Uterus (tissue), 2 donors: Measurements from ENCODE around the gene ITGB3BP.

Experiments
- POLR2A ChIP-seq, 2 donors: fragments of 450-650 bp; IDR thresholded peaks; one replicate each; pipeline ENCODE4 v1.6.1; 2016; ENCODE audit warnings: antibody characterized with exemption in 2 of 2, mild to moderate bottlenecking in 1 of 2, moderate library complexity in 1 of 2
- TF ChIP-seq, protein P1 (sequence below), 4 experiments: fragments of 200-600 bp in 2 of 4; fragments of 450-650 bp in 2 of 4; sonication (generic) in 2 of 4; IDR thresholded peaks; one replicate each; pipeline ENCODE4 v1.5.1; 2016 to 2019; ENCODE audit warnings: antibody characterized with exemption in 4 of 4, mild to moderate bottlenecking in 2 of 4, moderate library complexity in 1 of 4

DNA sequence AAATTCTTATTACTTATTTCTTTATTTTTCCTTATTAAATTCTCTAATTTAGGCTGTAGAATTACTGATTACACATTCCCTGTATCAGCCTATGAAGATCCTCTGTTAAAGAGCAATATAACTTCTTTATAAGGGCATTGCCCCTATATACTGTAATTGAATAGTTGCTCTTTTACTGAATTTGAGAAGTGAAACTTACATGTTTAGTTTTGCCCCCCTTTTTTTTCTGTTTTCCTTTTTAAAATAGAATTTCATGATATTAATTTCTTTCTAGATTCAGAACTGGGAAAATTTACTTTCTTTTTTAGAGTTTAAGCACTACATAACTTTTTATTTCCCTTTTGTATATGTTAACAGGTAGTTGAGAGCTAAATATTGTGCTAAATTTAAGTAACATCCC is 40.7 kb upstream of the ITGB3BP start:
- TF ChIP-seq, protein P1, sequence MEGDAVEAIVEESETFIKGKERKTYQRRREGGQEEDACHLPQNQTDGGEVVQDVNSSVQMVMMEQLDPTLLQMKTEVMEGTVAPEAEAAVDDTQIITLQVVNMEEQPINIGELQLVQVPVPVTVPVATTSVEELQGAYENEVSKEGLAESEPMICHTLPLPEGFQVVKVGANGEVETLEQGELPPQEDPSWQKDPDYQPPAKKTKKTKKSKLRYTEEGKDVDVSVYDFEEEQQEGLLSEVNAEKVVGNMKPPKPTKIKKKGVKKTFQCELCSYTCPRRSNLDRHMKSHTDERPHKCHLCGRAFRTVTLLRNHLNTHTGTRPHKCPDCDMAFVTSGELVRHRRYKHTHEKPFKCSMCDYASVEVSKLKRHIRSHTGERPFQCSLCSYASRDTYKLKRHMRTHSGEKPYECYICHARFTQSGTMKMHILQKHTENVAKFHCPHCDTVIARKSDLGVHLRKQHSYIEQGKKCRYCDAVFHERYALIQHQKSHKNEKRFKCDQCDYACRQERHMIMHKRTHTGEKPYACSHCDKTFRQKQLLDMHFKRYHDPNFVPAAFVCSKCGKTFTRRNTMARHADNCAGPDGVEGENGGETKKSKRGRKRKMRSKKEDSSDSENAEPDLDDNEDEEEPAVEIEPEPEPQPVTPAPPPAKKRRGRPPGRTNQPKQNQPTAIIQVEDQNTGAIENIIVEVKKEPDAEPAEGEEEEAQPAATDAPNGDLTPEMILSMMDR (IDR thresholded peaks at IDR 0.05), result no peak
- TF ChIP-seq POLR2A (IDR thresholded peaks at IDR 0.05), result no peak
